ENCODE data around the gene NUDT22. TPM values are rescaled to one million over a fixed set of nuclear protein-coding genes. Genes with fewer than 3 reads are reported as not detected.

The NUDT22 gene
- polyA plus RNA-seq, 1 donor (not counting 4 experiments of a cell fraction or from before 2014, with no cell fraction given): 31.1 TPM

GRCh38 chr11:64238076-64238475, 12.0 kb downstream of the NUDT22 start:
- Histone ChIP-seq H3K4me1 (ENCODE audit: control insufficient read depth, extremely low read depth, insufficient read depth, low read length) (peaks cover 45% of the 10 kb centered on the region), H3K9ac (ENCODE audit: control insufficient read depth, extremely low read depth, insufficient read depth, low read length) (no peak overlapping the region)
- dilution Hi-C loops (cut with MboI; ENCODE audit: extremely low pct_ligation_motif_present, low sequenced_read_pairs): no loop called here

GRCh38 chr11:64238999-64239398, 12.9 kb downstream of the NUDT22 start:
- Histone ChIP-seq H3K9me3 (ENCODE audit: control insufficient read depth, low read depth, low read length) (no peaks in the 10 kb centered on the region), H4K20me1 (ENCODE audit: control insufficient read depth, extremely low read depth, insufficient read depth, low read length) (no peaks in the 10 kb centered on the region), H3K4me1 (ENCODE audit: control insufficient read depth, extremely low read depth, insufficient read depth, low read length) (peaks cover 47% of the 10 kb centered on the region), H3K4me2 (ENCODE audit: control insufficient read depth, extremely low read depth, insufficient read depth, low read depth, low read length) (no peak overlapping the region), H3K27me3 (ENCODE audit: control insufficient read depth, extremely low read depth, insufficient read depth, low read length) (no peaks in the 10 kb centered on the region), H3K27ac (ENCODE audit: control insufficient read depth, insufficient read depth, low read length) (no peak overlapping the region), H2AFZ (ENCODE audit: control insufficient read depth, low read length) (no peak overlapping the region), H3K79me2 (ENCODE audit: control insufficient read depth, insufficient read depth, low read length) (peaks cover 7% of the 10 kb centered on the region), H3K9me1 (ENCODE audit: control insufficient read depth, extremely low read depth, insufficient read depth, low read length) (no peaks in the 10 kb centered on the region), H3K4me3 (ENCODE audit: control insufficient read depth in 2 of 3, extremely low read depth in 1 of 3, insufficient read depth in 2 of 3, low read depth in 1 of 3, low read length in 3 of 3) (no peak overlapping the region), H3K36me3 (ENCODE audit: control insufficient read depth in 2 of 2, extremely low read depth in 1 of 2, insufficient read depth in 2 of 2, low read length in 2 of 2) (peaks cover 11 to 30% of the 10 kb centered on the region in 2 experiments), H3K9ac (ENCODE audit: control insufficient read depth, extremely low read depth, insufficient read depth, low read length) (no peak overlapping the region)
- no peak for TF ChIP-seq CTCF (optimal IDR thresholded peaks at IDR 0.05 in 1 of 3, IDR thresholded peaks at IDR 0.05 in 1 of 3, conservative IDR thresholded peaks at IDR 0.05 in 1 of 3; ENCODE audit: extremely low read depth in 1 of 3, insufficient read depth in 2 of 3, low read length in 3 of 3)
- no peak for TF ChIP-seq EZH2 (IDR thresholded peaks at IDR 0.05; ENCODE audit: low read length)
- dilution Hi-C loops (cut with MboI; ENCODE audit: extremely low pct_ligation_motif_present, low sequenced_read_pairs): no loop called here
- no peak for DNase-seq (ENCODE audit: low read depth, low spot score)
- FAIRE-seq: no peak

More at GRCh38 chr11:64238076-64238475, 12.0 kb downstream of the NUDT22 start:
- FAIRE-seq (no peak), DNase-seq (ENCODE audit: low read depth, low spot score) (no peak)
- no peaks in the 10 kb centered on the region for H3K9me3 ChIP-seq (ENCODE audit: control insufficient read depth, low read depth, low read length)
- H2AFZ ChIP-seq (ENCODE audit: control insufficient read depth, low read length): no peak overlapping the region
- H3K36me3 ChIP-seq (ENCODE audit: control insufficient read depth in 2 of 2, extremely low read depth in 1 of 2, insufficient read depth in 2 of 2, low read length in 2 of 2): peaks cover 9 to 23% of the 10 kb centered on the region in 2 experiments
- peaks cover 6% of the 10 kb centered on the region for H3K79me2 ChIP-seq (ENCODE audit: control insufficient read depth, insufficient read depth, low read length)
- no peaks in the 10 kb centered on the region for H3K27me3 ChIP-seq (ENCODE audit: control insufficient read depth, extremely low read depth, insufficient read depth, low read length)
- no peak overlapping the region for H3K27ac ChIP-seq (ENCODE audit: control insufficient read depth, insufficient read depth, low read length)
- H3K9me1 ChIP-seq (ENCODE audit: control insufficient read depth, extremely low read depth, insufficient read depth, low read length): no peaks in the 10 kb centered on the region
- H4K20me1 ChIP-seq (ENCODE audit: control insufficient read depth, extremely low read depth, insufficient read depth, low read length): no peaks in the 10 kb centered on the region
- no peak for TF ChIP-seq CTCF (optimal IDR thresholded peaks at IDR 0.05 in 1 of 3, IDR thresholded peaks at IDR 0.05 in 1 of 3, conservative IDR thresholded peaks at IDR 0.05 in 1 of 3; ENCODE audit: extremely low read depth in 1 of 3, insufficient read depth in 2 of 3, low read length in 3 of 3)
- no peak overlapping the region for H3K4me3 ChIP-seq (ENCODE audit: control insufficient read depth in 2 of 3, extremely low read depth in 1 of 3, insufficient read depth in 2 of 3, low read depth in 1 of 3, low read length in 3 of 3)
- H3K4me2 ChIP-seq (ENCODE audit: control insufficient read depth, extremely low read depth, insufficient read depth, low read depth, low read length): no peak overlapping the region
